ENCODE results near the gene HOXD12.

HOXD12 gene

DNA sequence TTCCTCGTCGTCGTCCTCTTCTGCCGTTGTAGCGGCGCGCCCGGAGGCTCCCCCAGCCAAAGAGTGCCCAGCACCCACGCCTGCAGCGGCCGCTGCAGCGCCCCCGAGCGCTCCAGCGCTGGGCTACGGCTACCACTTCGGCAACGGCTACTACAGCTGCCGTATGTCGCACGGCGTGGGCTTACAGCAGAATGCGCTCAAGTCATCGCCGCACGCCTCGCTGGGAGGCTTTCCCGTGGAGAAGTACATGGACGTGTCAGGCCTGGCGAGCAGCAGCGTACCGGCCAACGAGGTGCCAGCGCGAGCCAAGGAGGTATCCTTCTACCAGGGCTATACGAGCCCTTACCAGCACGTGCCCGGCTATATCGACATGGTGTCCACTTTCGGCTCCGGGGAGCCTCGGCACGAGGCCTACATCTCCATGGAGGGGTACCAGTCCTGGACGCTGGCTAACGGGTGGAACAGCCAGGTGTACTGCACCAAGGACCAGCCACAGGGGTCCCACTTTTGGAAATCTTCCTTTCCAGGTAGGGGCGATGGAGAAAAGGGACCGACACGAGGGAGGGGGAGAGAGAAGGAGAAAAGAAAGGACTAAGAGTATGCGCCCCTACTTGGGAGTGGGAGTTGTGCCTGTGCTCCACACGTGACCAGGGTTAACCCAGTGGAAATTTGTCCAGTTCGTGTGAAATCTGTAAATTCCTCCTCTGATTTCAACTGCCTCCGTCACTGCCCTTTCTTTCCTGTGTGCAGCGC, 6.3 kb upstream of the HOXD12 start:
- no peak for DNase-seq

GRCh38 chr2:176093898-176094249, 5.7 kb upstream of the HOXD12 start:
- no peak for DNase-seq

GRCh38 chr2:176094349-176094748, 5.2 kb upstream of the HOXD12 start:
- no peak for DNase-seq

DNA sequence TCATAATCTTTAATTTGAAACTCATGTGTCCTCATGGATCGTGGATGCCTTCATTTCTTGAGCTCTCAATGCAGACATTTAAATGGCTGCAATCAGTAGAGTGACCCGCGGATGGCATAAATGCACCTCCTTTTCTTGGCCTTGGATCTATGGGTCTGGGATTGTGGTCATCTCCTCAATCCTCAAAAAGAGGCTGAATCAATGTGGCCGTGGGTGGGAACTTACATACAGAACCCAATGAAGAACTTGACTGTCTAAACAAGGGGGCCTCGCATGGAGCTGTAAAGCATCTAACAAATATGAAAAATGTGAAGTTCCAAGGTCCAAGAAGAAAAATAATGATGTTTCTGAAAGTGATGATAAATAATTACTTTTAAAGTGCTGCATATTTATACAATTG, 4.2 kb upstream of the HOXD12 start:
- no peak for DNase-seq

- DNase-seq: no peak
Measured at GRCh38 chr2:176096243-176096985, 3.2 kb upstream of the HOXD12 start.

- DNase-seq: peak in 4 of 5 experiments; percentile 23 to 58 (median 40)
Measured at GRCh38 chr2:176096986-176097819, 2.4 kb upstream of the HOXD12 start.

DNA sequence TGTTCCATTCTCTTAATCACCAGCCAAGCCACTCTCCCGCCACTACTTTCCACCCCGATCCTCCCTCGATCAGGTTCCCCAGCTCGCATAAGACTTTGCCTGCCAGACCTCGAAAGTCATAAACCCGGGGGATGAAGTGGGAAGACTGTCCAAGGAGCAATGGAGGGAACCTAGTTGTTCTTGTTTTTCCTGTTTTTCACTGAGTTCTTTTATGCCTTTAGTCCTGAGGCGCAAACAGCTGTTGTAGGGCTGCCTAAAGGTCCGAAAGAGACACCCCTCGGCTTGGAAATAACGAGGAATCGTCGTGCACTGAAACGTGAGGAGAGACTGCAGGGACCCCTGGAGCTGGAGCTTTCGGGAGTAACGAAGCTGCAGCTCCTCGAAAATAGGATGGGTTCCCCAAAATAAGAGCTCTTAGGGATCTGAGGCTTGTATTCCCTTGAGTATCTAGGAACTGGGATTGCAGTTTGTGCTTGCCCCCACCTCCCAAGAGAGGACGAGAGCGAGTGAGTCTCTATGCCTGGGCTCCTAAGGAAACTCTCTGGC, 1.7 kb upstream of the HOXD12 start:
- no peak for DNase-seq

GRCh38 chr2:176098366-176099158, 1.0 kb upstream of the HOXD12 start:
- no peak for DNase-seq

DNA sequence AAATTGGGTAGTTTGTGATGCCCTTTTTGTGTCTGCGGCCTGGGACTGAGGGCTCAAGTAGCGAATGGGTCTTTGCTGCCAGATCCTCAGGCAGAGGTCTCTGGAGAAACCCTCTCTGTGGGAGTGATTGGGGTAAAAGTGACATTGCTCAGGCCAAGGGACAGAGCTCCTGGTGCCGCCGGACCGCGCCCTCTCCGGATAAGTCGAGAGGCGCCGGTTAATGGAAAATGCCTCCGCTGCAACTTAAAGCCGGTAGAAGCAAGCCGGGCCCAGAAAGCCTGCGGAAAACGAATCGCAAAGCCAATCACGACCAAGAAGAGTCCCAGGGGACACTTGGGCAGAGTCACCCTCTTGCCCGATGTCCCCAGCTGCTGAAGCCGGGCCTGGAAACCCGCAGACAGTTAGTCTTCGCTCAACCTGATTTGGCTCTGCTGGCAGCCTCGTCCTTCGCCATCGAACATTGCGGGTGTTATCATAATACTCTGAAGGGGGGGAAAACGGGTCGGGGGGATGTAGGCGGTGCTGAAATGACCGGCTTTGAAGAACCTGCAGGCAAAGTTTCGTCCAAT, 352 bp upstream of the HOXD12 start:
- no peak for DNase-seq

GRCh38 chr2:176100547-176101140, 1.0 kb downstream of the HOXD12 start:
- no peak for DNase-seq

DNA sequence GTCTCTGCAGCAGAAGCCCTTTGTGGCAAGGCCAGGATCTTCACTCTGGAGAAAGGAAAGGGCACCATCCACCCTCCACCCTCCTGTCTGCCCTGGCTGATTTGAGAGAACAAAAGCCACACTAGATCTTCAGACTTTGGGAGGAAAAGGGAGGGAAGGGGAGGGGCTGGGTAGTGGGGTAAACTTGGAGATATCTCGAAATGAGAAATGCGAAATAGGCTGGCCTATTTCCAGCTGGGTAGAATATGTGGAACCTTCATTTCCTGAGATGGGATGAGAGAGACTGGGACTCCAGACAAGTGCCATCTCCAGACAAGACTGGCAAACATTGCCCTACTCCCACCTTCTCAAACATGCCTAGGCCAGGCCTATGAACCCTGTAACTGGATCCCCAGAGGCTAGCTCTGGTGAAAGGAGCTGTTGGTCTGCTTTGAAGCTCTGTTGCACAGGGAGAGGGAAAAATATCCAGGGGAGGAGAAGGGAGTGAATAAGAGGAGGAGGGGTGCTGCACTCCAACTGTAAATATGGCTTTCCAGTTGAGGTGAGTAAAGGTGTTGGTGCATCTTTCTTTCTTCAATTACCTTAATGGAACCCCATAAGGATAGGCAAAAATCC, 1.7 kb downstream of the HOXD12 start:
- no peak for DNase-seq

DNA sequence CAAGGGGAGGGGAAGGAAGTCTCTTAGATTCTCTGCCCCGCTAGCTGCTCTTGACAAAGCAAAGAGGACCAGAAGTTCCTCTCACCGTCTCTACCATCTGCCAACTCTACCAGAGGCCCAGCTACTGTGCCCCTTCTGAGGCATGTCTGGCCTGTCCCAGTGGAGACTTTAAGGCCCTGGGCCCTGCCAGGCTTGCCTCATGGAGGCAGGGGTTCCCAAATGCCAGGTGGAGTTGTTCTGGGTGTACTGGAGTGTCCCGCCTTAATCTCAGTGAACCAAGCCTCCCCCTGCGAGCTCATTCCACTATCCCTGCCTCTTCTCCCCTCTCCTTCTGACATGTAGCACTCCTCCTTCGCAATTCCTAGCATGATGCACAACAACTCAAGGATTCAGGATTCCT, 2.2 kb downstream of the HOXD12 start:
- no peak for DNase-seq

DNA sequence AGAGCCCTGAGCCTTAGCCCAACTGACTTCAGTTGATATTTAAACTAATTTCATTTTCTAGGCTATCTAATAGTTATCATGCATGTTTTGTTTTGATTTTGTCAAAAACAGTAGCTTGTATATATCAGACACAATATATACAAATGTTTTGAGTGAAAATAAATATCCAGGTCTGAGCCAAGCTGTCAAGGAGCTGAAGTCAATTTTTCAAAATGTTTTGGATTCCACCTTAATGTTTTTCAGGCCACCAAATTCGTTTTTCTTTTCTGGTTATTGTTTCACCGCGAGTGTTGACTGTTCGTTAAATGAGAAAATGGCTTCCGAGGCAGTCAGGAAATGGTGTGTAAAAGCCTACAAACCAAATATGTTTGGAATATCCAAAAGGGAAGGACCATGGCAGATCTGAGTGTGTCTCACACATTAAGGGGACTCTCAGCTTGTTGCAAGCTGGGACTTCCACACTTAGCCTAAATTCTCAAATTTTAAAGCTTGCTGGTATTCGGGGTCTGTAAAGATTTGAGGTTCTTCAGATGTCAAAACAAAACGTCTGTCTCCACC, 2.8 kb downstream of the HOXD12 start:
- DNase-seq: no peak

DNA sequence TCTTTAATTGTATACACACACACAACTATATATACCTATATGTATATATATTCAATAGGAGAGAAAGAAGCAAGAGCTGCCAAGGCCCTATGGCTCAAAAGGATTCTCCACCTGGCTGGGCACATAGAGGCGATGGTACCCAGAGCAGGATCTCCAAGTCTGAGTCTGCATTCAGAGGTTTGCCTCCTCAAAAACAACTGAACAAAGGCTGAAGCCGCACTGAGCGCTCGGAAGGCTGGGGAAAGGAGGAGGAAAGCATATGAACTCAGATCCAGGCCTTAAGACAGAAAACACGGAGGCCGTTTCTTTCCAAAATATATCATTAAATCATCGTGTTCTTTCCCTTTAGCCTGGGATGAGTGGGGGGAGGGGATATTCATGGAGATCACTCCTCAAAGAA, 3.6 kb downstream of the HOXD12 start:
- DNase-seq: no peak

DNA sequence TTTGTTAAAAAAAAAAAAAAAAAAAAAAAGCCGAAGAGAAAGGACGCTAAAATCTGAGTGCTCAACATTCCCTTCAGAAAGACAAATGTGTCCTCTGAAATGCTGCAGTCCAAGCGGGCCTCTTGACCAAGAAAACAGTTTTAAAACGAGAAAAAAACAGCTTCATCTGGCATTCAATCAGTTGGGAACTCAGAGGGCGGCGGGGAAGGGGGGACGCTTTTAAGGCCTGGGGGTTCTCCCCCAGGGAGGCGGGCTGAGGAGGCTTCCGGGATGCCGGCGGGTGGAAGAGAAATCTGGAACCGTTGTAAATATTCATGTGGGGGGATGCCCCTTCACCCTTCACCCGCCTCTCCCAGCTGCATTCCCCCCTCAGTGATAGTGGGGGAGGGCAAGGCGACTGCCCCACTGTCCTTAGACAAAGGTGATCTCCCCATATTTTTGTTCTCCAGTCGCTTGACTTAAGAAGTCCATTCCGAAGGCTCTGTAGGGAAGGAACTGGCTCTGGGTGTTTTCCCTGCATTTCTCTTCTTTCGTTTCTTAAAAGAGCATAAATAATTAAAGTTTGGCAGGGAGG, 4.2 kb downstream of the HOXD12 start:
- no peak for DNase-seq

- DNase-seq: no peak
Measured at GRCh38 chr2:176104316-176105077, 4.9 kb downstream of the HOXD12 start.

DNA sequence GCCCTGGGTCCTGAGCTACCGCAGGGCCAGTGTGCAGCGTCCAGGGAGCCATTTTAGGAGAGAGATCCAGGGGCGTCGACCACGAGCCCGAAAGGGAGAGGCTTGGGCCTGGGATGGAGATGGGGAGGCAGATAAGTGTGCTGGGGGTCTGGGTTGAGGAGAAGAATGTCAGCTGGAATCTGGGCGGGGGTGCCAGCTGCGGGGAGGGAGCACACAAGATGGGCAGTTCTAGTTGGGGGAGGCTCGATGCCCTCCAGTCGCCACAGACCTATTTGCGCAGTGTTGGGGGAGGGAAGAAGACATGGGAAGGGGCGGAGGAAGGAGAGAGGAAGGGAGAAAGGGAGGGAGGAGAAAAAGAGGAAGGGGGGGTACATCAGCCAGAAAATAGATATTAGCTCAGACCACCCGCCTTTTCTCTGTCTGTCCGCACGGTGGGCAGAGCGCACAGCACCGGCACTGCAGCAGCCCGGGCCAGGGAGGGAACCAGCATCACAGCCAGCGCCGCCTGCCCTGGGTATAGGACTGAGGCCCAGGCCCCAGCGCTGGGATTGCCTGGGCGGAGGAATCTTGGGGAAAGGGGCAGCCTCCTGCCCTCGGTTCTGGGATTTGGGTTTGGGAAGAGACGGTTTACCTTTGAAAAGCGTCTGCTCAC, 5.6 kb downstream of the HOXD12 start:
- DNase-seq: no peak

GRCh38 chr2:176105730-176106580, 6.4 kb downstream of the HOXD12 start:
- no peak for DNase-seq

All from T-helper 2 cell (primary cell).